CD8-positive, alpha-beta memory T cell (primary cell): ENCODE data around the gene GJB5. TPM values are rescaled to one million over a fixed set of nuclear protein-coding genes. Genes with fewer than 3 reads are reported as not detected.
A peak's percentile ranks its signal among the peaks of the same experiment; 100 is the strongest.

Experiments
- CTCF ChIA-PET: fragments of 350-600 bp; sonication (Branson Sonifier 250); formaldehyde crosslinking; loops from one replicate; lab custom pipeline; 2021; ENCODE audit warnings: antibody characterized with exemption; lab: Charles Lee
- POLR2A ChIA-PET: fragments of 350-600 bp; sonication (Branson Sonifier 250); formaldehyde crosslinking; loops from one replicate; lab custom pipeline; 2021; ENCODE audit warnings: antibody characterized with exemption; lab: Charles Lee
- DNase-seq, 5 donors: peaks; one replicate each; pipeline versions ENCODE4 v3.0.0 to v3.0.0-alpha.2; 2020 to 2022; ENCODE audit warnings: mixed read lengths in 1 of 5
- H3K27ac ChIP-seq: one replicate; pipeline ENCODE4 v1.7.0; 2013; ENCODE audit warnings: low read depth, mild to moderate bottlenecking, low read length, moderate library complexity
- H3K27me3 ChIP-seq: 2 replicates; pipeline ENCODE4 v1.7.0; 2013; ENCODE audit warnings: low read length, mild to moderate bottlenecking; ENCODE audit not compliant: insufficient read depth, poor library complexity, severe bottlenecking
- H3K36me3 ChIP-seq: 2 replicates; pipeline ENCODE4 v1.7.0; 2013; ENCODE audit warnings: mild to moderate bottlenecking, low read length, moderate library complexity; ENCODE audit not compliant: insufficient read depth
- H3K4me1 ChIP-seq: 2 replicates; pipeline ENCODE4 v1.7.0; 2013; ENCODE audit warnings: mild to moderate bottlenecking, low read length, moderate library complexity; ENCODE audit not compliant: insufficient read depth
- H3K4me3 ChIP-seq: 2 replicates; pipeline ENCODE4 v1.7.0; 2013; ENCODE audit warnings: mild to moderate bottlenecking, low read length
- H3K9me3 ChIP-seq: 2 replicates; pipeline ENCODE4 v1.7.0; 2013; ENCODE audit warnings: mild to moderate bottlenecking, low read length
- H3K27ac Mint-ChIP-seq, 8 donors: one replicate each; pipeline ENCODE4 v1.8.0; 2020 to 2021; ENCODE audit warnings: mixed read lengths in 8 of 8, mild to moderate bottlenecking in 6 of 8, inconsistent platforms in 3 of 8, moderate library complexity in 3 of 8
- H3K27me3 Mint-ChIP-seq, 2 donors: one replicate each; pipeline ENCODE4 v1.8.0; 2020 to 2021; ENCODE audit warnings: mixed read lengths in 2 of 2, mild to moderate bottlenecking in 1 of 2, moderate library complexity in 1 of 2
- H3K36me3 Mint-ChIP-seq, 3 donors: one replicate each; pipeline ENCODE4 v1.8.0; 2020 to 2021; ENCODE audit warnings: mixed read lengths in 3 of 3, inconsistent platforms in 1 of 3, mild to moderate bottlenecking in 1 of 3
- H3K4me1 Mint-ChIP-seq, 3 donors: one replicate each; pipeline ENCODE4 v1.8.0; 2020 to 2021; ENCODE audit warnings: mixed read lengths in 3 of 3, inconsistent platforms in 1 of 3, mild to moderate bottlenecking in 1 of 3
- H3K4me3 Mint-ChIP-seq, 7 donors: one replicate each; pipeline ENCODE4 v1.8.0; 2020 to 2021; ENCODE audit warnings: mixed read lengths in 7 of 7, mild to moderate bottlenecking in 6 of 7, moderate library complexity in 4 of 7, inconsistent platforms in 2 of 7
- H3K9me3 Mint-ChIP-seq, 5 donors: one replicate each; pipeline ENCODE4 v1.8.0; 2020 to 2022; ENCODE audit warnings: mixed read lengths in 5 of 5, mild to moderate bottlenecking in 3 of 5, moderate library complexity in 2 of 5, inconsistent platforms in 1 of 5
- polyA plus RNA-seq: library from polyadenylated mRNA; unstranded; fragments of 300-500 nt; fragmentation: Illumina TruSeq; gene quantifications from one replicate; pipeline ENCODE4 v1.2.3, GENCODE V29; 2021
- total RNA-seq, 2 experiments: library from RNA; stranded (reverse); gene quantifications; one replicate each; pipeline ENCODE4 v1.2.3, GENCODE V29; 2021

GJB5 gene
- total and polyA plus RNA-seq, 3 experiments from 2014 or later = not detected

DNA sequence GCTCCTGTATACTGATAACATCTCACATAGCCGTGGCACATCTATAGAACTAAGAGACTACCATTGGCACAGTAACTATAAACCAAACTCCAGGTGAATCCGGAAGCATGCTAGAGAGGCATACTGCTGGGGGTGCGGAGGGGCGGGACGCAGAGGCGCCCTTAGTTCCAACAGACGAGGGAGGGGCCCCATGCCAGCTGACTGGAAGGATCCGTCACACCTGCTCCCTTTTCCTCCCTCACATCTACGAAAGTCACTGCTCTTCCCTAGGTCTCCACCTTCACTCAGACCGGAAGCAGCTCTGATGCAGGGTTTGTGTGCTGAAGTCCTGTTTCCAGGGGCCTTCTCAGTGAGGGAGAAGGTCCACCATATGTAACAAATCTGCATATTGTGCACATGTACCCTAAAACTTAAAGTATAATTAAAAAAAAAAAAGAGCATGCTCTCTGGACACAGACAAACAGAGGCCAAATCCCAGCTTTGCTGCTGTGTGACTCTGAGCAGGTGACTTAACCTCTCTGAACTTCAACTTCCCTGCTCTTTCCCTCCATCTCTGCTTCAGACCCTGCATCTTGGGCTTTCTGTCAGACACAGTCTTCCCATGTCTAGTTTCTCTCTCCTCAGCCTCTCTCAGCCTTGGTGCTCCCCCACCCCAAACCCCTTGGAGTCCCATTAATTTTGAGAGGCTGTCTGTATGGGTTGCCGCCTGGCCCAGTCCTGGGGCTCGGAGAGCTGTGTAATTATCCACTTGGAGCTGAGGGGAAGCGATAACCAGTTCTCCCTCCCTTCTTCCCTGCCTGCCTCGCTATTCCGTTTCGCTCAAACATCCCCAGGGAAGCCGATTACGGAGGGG, 7.8 kb upstream of the GJB5 start:
- Histone ChIP-seq H3K9me3 (no peaks in the 10 kb centered on the region), H3K4me1 (no peaks in the 10 kb centered on the region), H3K36me3 (no peaks in the 10 kb centered on the region), H3K27ac (no peak overlapping the region), H3K4me3 (no peak overlapping the region), H3K27me3 (no peaks in the 10 kb centered on the region)
- POLR2A ChIA-PET = no interaction called here
- H3K36me3 Mint-ChIP-seq = peaks cover 0 to 1% (median 0%) of the 10 kb centered on the region in 3 donors
- no peak overlapping the region for H3K27ac Mint-ChIP-seq
- H3K4me1 Mint-ChIP-seq = peaks cover 0 to 6% (median 4%) of the 10 kb centered on the region in 3 donors
- DNase-seq = peak in 1 of 5 donors; percentile 43
- no peaks in the 10 kb centered on the region for H3K9me3 Mint-ChIP-seq
- H3K4me3 Mint-ChIP-seq = peak overlapping the region in 1 of 7 donors; percentile 52
- peaks cover 9 to 14% of the 10 kb centered on the region in 2 donors for H3K27me3 Mint-ChIP-seq
- CTCF ChIA-PET = no interaction called here

DNA sequence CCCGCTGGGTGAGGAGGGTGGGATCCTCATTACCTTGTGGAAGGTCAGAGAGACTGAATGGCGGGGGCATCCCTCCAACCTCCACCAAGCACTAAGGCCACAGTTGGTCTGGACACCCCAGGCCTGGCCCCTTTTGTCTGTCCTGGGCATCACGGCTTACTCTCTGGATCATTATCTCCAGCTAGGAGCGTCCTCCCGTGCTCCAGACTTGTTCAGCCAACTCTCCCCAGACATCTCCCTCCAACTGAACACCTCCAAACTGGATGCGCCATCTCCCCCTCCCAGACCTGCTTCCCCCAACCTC, 7.3 kb upstream of the GJB5 start:
- Histone ChIP-seq H3K27me3 (no peaks in the 10 kb centered on the region), H3K9me3 (no peaks in the 10 kb centered on the region), H3K4me1 (no peaks in the 10 kb centered on the region), H3K4me3 (no peak overlapping the region), H3K36me3 (no peaks in the 10 kb centered on the region), H3K27ac (no peak overlapping the region)
- Mint-ChIP-seq H3K4me1 (peaks cover 0 to 2% (median under 1%) of the 10 kb centered on the region in 3 donors), H3K27me3 (peaks cover 9 to 14% of the 10 kb centered on the region in 2 donors), H3K9me3 (no peaks in the 10 kb centered on the region), H3K27ac (no peak overlapping the region), H3K4me3 (no peak overlapping the region), H3K36me3 (peaks cover 0 to 1% (median 0%) of the 10 kb centered on the region in 3 donors)
- CTCF ChIA-PET = no interaction called here
- peak in 1 of 5 donors; percentile 13 for DNase-seq
- POLR2A ChIA-PET = no interaction called here

DNA sequence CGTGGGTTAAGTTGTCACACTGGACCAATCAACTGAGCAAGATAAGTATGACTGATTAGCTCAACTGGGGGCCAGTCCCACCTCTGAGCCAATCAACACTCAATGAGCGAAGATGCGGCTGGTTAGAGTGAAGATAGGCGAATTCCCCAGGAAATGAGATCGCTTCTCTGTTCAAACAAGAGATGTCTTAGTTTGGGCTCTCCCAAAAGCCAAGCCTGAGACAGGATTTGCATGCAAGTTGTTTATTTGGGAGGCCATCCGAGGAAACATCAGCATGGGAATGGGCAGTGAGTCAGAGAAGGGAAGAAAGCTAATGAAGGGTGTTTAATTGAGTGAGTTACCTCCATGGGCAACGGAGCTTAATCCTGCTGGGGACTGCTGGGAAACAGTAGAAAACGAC, 4.9 kb upstream of the GJB5 start:
- POLR2A ChIA-PET = no interaction called here
- no peak for DNase-seq
- H3K36me3 ChIP-seq = no peaks in the 10 kb centered on the region
- Mint-ChIP-seq H3K4me1 (no peaks in the 10 kb centered on the region), H3K9me3 (no peaks in the 10 kb centered on the region), H3K27me3 (peaks cover 5 to 19% of the 10 kb centered on the region in 2 donors), H3K36me3 (peaks cover 0 to 1% (median 0%) of the 10 kb centered on the region in 3 donors), H3K27ac (no peak overlapping the region), H3K4me3 (no peak overlapping the region)
- H3K9me3 ChIP-seq = no peaks in the 10 kb centered on the region
- no peaks in the 10 kb centered on the region for H3K27me3 ChIP-seq
- no peak overlapping the region for H3K4me3 ChIP-seq
- no peak overlapping the region for H3K27ac ChIP-seq
- CTCF ChIA-PET = no interaction called here
- H3K4me1 ChIP-seq = no peaks in the 10 kb centered on the region

DNA sequence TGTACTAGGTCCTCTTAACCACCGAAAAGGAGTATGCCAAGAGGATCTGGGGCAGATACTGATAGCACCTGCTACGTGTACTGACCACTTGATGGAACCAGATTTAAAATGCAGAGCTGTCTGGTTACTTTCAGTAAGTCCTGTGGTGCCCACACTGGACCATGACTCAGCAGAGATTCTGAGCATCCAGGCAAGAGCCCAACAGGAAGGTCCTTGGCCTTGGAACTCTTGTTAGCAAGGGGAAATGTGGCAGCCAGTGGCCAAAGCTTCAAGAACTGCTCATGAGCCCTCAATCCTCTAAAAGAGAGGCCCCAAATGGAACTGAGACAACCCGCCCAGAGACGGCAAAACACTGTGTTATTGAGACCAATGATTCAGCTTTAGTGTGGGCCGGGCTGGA, 4.2 kb upstream of the GJB5 start:
- no peaks in the 10 kb centered on the region for H3K4me1 Mint-ChIP-seq
- Histone ChIP-seq H3K36me3 (no peaks in the 10 kb centered on the region), H3K9me3 (no peaks in the 10 kb centered on the region), H3K27me3 (no peaks in the 10 kb centered on the region), H3K27ac (no peak overlapping the region), H3K4me3 (no peak overlapping the region), H3K4me1 (no peaks in the 10 kb centered on the region)
- peaks cover 0 to 1% (median 0%) of the 10 kb centered on the region in 3 donors for H3K36me3 Mint-ChIP-seq
- H3K4me3 Mint-ChIP-seq = no peak overlapping the region
- ChIA-PET POLR2A (no interaction called here), CTCF (interaction anchor here (0.8 kb wide), 1 partner anchor 8 kb away, joined by 3 read pairs; no protein-coding TSS in a partner anchor)
- H3K27ac Mint-ChIP-seq = no peak overlapping the region
- peak in 1 of 5 donors; percentile 3 for DNase-seq
- no peaks in the 10 kb centered on the region for H3K9me3 Mint-ChIP-seq
- H3K27me3 Mint-ChIP-seq = peaks cover 5 to 19% of the 10 kb centered on the region in 2 donors

DNA sequence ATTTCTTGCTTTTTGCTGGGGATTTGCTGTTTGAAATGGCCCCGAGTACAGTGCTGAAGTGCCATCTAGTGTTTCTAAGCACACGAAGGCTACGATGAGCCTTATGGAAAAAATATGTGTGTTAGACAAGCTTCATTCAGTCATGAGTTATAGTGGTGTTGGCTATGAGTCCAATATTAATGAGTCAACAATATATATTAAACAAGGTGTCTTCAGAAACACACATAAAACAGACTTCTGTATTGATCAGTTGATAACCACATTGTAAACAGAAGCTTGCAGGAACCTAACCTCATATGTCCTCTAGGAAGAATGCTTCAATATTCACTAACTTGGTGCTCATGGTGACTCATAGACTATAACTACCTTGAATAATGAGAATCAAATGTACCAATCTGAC, 1.7 kb upstream of the GJB5 start:
- no peak overlapping the region for H3K27ac ChIP-seq
- no peak for DNase-seq
- no peak overlapping the region for H3K4me3 Mint-ChIP-seq
- ChIA-PET CTCF (interaction anchor here (2.5 kb wide), 1 partner anchor 10 kb away, joined by 9 read pairs; no protein-coding TSS in a partner anchor), POLR2A (no interaction called here)
- no peaks in the 10 kb centered on the region for H3K36me3 ChIP-seq
- H3K27me3 ChIP-seq = no peaks in the 10 kb centered on the region
- H3K27ac Mint-ChIP-seq = no peak overlapping the region
- H3K4me1 Mint-ChIP-seq = no peaks in the 10 kb centered on the region
- no peak overlapping the region for H3K4me3 ChIP-seq
- no peaks in the 10 kb centered on the region for H3K9me3 ChIP-seq
- H3K9me3 Mint-ChIP-seq = no peaks in the 10 kb centered on the region
- H3K36me3 Mint-ChIP-seq = peaks cover 0 to 1% (median 0%) of the 10 kb centered on the region in 3 donors
- H3K4me1 ChIP-seq = no peaks in the 10 kb centered on the region
- peaks cover 5 to 24% of the 10 kb centered on the region in 2 donors for H3K27me3 Mint-ChIP-seq

DNA sequence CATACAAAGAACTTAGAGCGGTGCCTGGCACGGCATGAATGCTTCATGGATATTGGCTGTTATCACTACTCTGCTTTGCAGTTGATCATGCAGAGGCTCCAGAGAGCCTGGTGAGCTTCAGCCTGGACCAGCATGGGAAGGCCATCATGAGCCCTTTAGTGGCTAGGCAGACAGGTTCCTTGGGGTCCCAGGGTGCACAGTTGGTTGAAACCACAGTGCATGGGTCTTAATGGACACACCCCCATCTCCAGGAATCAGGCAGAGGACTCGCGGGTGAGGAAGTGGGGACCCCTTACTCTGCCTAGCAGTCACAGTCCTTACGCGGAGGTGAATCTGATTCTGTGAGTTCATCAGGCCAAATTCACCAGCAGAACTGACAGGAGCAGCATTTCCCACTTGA, 1.1 kb downstream of the GJB5 start:
- H3K9me3 ChIP-seq = no peaks in the 10 kb centered on the region
- H3K4me1 ChIP-seq = no peaks in the 10 kb centered on the region
- Mint-ChIP-seq H3K4me3 (no peak overlapping the region), H3K36me3 (no peaks in the 10 kb centered on the region), H3K9me3 (no peaks in the 10 kb centered on the region), H3K27me3 (peaks cover 5 to 28% of the 10 kb centered on the region in 2 donors), H3K27ac (no peak overlapping the region), H3K4me1 (no peaks in the 10 kb centered on the region)
- H3K4me3 ChIP-seq = no peak overlapping the region
- no peak overlapping the region for H3K27ac ChIP-seq
- CTCF ChIA-PET = no interaction called here
- H3K27me3 ChIP-seq = no peaks in the 10 kb centered on the region
- no peaks in the 10 kb centered on the region for H3K36me3 ChIP-seq
- DNase-seq = no peak
- POLR2A ChIA-PET = no interaction called here

DNA sequence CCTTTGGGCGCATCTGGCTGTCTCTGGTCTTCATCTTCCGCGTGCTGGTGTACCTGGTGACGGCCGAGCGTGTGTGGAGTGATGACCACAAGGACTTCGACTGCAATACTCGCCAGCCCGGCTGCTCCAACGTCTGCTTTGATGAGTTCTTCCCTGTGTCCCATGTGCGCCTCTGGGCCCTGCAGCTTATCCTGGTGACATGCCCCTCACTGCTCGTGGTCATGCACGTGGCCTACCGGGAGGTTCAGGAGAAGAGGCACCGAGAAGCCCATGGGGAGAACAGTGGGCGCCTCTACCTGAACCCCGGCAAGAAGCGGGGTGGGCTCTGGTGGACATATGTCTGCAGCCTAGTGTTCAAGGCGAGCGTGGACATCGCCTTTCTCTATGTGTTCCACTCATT, 2.5 kb downstream of the GJB5 start:
- H3K27ac Mint-ChIP-seq = no peak overlapping the region
- no peaks in the 10 kb centered on the region for H3K27me3 ChIP-seq
- no peaks in the 10 kb centered on the region for H3K9me3 ChIP-seq
- DNase-seq = no peak
- CTCF ChIA-PET = interaction anchor here (2.7 kb wide), 1 partner anchor 15 kb away, joined by 10 read pairs; no protein-coding TSS in a partner anchor
- peaks cover 5 to 32% of the 10 kb centered on the region in 2 donors for H3K27me3 Mint-ChIP-seq
- H3K4me3 Mint-ChIP-seq = no peak overlapping the region
- H3K27ac ChIP-seq = no peak overlapping the region
- H3K36me3 Mint-ChIP-seq = no peaks in the 10 kb centered on the region
- H3K36me3 ChIP-seq = no peaks in the 10 kb centered on the region
- no peak overlapping the region for H3K4me3 ChIP-seq
- H3K4me1 ChIP-seq = no peaks in the 10 kb centered on the region
- POLR2A ChIA-PET = no interaction called here
- no peaks in the 10 kb centered on the region for H3K4me1 Mint-ChIP-seq
- no peaks in the 10 kb centered on the region for H3K9me3 Mint-ChIP-seq

DNA sequence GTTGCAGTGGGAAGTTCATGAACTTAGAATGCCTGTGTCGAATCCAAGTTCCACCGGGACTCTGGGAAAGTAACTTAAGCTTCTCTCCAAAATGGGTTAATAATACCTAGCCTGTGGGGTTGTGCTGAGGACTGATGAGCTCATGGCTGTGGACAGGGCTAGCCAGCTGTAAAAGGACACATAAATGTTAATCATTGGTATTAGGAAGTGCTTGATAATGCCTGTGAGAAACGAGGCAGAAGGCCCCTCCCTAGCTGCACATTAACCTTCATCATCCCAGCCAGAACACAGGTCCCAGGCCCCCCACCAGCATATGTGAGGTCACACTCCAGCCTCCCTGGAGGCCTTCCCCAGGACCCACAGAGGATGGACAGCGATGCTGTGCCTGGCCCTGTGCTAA, 3.9 kb downstream of the GJB5 start:
- H3K27ac ChIP-seq = no peak overlapping the region
- no peaks in the 10 kb centered on the region for H3K36me3 ChIP-seq
- peaks cover 4 to 36% of the 10 kb centered on the region in 2 donors for H3K27me3 Mint-ChIP-seq
- H3K9me3 ChIP-seq = no peaks in the 10 kb centered on the region
- H3K36me3 Mint-ChIP-seq = no peaks in the 10 kb centered on the region
- peaks cover 0 to under 1% (median 0%) of the 10 kb centered on the region in 5 donors for H3K9me3 Mint-ChIP-seq
- CTCF ChIA-PET = interaction anchor here (2.7 kb wide), 1 partner anchor 16 kb away, joined by 10 read pairs; no protein-coding TSS in a partner anchor
- POLR2A ChIA-PET = no interaction called here
- no peak overlapping the region for H3K4me3 Mint-ChIP-seq
- no peak for DNase-seq
- no peaks in the 10 kb centered on the region for H3K27me3 ChIP-seq
- no peaks in the 10 kb centered on the region for H3K4me1 ChIP-seq
- H3K4me3 ChIP-seq = no peak overlapping the region
- H3K27ac Mint-ChIP-seq = peak overlapping the region in 1 of 8 donors; percentile 23
- H3K4me1 Mint-ChIP-seq = no peaks in the 10 kb centered on the region
